HG03196 (cell line): Measurements from ENCODE around the gene AGXT2.
"Not testable (repeated sequence)": the region's sequence is repeated elsewhere in the genome, so short reads cannot be mapped to it uniquely, and the experiment has no call there.

ENCODE experiments used
- ATAC-seq: cut with Tn5 transposase; IDR thresholded peaks from one replicate; pipeline ENCODE4 v1.9.1; 2021; ENCODE audit not compliant: unreplicated experiment

The AGXT2 gene

GRCh38 chr5:35015063-35015462 is 32.7 kb downstream of the AGXT2 start:
- no peak for ATAC-seq

- ATAC-seq, result no peak
These were observed 35.0 kb downstream of the AGXT2 start for GRCh38 chr5:35012796-35013195.

GRCh38 chr5:35012365-35012764 is 35.4 kb downstream of the AGXT2 start:
- no peak for ATAC-seq

- no peak for ATAC-seq
These were observed 37.1 kb downstream of the AGXT2 start for GRCh38 chr5:35010676-35011075.

- ATAC-seq, result no peak
These were observed 38.1 kb downstream of the AGXT2 start for GRCh38 chr5:35009657-35010056.

GRCh38 chr5:35009019-35009418 is 38.7 kb downstream of the AGXT2 start:
- ATAC-seq, result no peak

- ATAC-seq, result no peak
These were observed 43.0 kb downstream of the AGXT2 start for GRCh38 chr5:35004771-35005170.

- ATAC-seq, result no peak
These were observed 43.5 kb downstream of the AGXT2 start for GRCh38 chr5:35004200-35004599.

GRCh38 chr5:35003018-35003957 is 44.5 kb downstream of the AGXT2 start:
- ATAC-seq, result peak; percentile 68

GRCh38 chr5:35002459-35002858 is 45.3 kb downstream of the AGXT2 start:
- no peak for ATAC-seq

GRCh38 chr5:35001842-35002241 is 45.9 kb downstream of the AGXT2 start:
- ATAC-seq, result no peak

- ATAC-seq, result no peak
These were observed 49.5 kb downstream of the AGXT2 start for GRCh38 chr5:34998058-34998789.

GRCh38 chr5:34996261-34996660 is 51.5 kb downstream of the AGXT2 start:
- no peak for ATAC-seq

GRCh38 chr5:34993951-34994350 is 53.8 kb downstream of the AGXT2 start:
- ATAC-seq, result no peak

- no peak for ATAC-seq
These were observed 56.1 kb downstream of the AGXT2 start for GRCh38 chr5:34991486-34992238.

- no peak for ATAC-seq
These were observed 60.8 kb downstream of the AGXT2 start for GRCh38 chr5:34986965-34987364.

GRCh38 chr5:34982823-34983222 is 64.9 kb downstream of the AGXT2 start:
- ATAC-seq, result no peak

- ATAC-seq, result peak; percentile 34
These were observed 69.1 kb downstream of the AGXT2 start for GRCh38 chr5:34978681-34979080.

GRCh38 chr5:34977934-34978613 is 69.7 kb downstream of the AGXT2 start:
- peak; percentile 94 for ATAC-seq

GRCh38 chr5:34976347-34976746 is 71.4 kb downstream of the AGXT2 start:
- no peak for ATAC-seq

- ATAC-seq, result not testable (repeated sequence)
These were observed 76.1 kb downstream of the AGXT2 start for GRCh38 chr5:34971655-34972054.
